HEK293 (cell line): ENCODE data around the gene GPR3.

Source experiments
- CTCF ChIA-PET: fragments of 350-600 bp; formaldehyde crosslinking; extraction: SDS; loops from one replicate; lab custom pipeline; 2021; ENCODE audit warnings: antibody characterized with exemption; lab: Yijun Ruan, JAX
- POLR2A ChIA-PET: fragments of 300-600 bp; formaldehyde crosslinking; extraction: SDS; loops from one replicate; lab custom pipeline; 2020; ENCODE audit warnings: antibody characterized with exemption, inconsistent platforms; lab: Yijun Ruan, JAX
- H3K27ac ChIP-seq: fragments of 200-500 bp; sonication (Bioruptor generic); 2 replicates; pipeline ENCODE4 v1.5.1; 2014; ENCODE audit warnings: low read depth, low read length, control low read depth, inconsistent platforms; ENCODE audit errors: extremely low read depth
- H3K36me3 ChIP-seq, 2 experiments: fragments of 200-500 bp in 1 of 2; sonication (Bioruptor generic) in 1 of 2; 1 replicate in 1 of 2; 2 replicates in 1 of 2; pipeline ENCODE4 v1.5.1; 2014 to 2017; ENCODE audit warnings: inconsistent platforms in 2 of 2, low read length in 2 of 2; ENCODE audit not compliant: control insufficient read depth in 2 of 2, insufficient read depth in 1 of 2
- H3K4me1 ChIP-seq: fragments of 200-500 bp; sonication (Bioruptor generic); 2 replicates; pipeline ENCODE4 v1.5.1; 2014; ENCODE audit warnings: mild to moderate bottlenecking, low read length, inconsistent platforms; ENCODE audit not compliant: control insufficient read depth, insufficient read depth
- H3K4me3 ChIP-seq: 2 replicates; pipeline ENCODE4 v1.5.1; 2011; ENCODE audit warnings: low read depth, mild to moderate bottlenecking, control low read depth, low read length, moderate library complexity
- H3K9me3 ChIP-seq: fragments of 200-500 bp; sonication (Bioruptor generic); 2 replicates; pipeline ENCODE4 v1.5.1; 2014; ENCODE audit warnings: low read depth, low read length, inconsistent platforms; ENCODE audit not compliant: control insufficient read depth, insufficient read depth
- BCL11A ChIP-seq: fragments of 450-650 bp; formaldehyde crosslinking; IDR thresholded peaks from 2 replicates; pipeline ENCODE4 v1.5.1; 2016; ENCODE audit warnings: low read depth, missing biosample characterization, missing genetic modification characterization
- GLIS1 ChIP-seq: fragments of 450-650 bp; formaldehyde crosslinking; IDR thresholded peaks from 2 replicates; pipeline ENCODE4 v1.5.1; 2016; ENCODE audit warnings: missing biosample characterization, missing genetic modification characterization
- GLIS2 ChIP-seq: fragments of 450-650 bp; formaldehyde crosslinking; IDR thresholded peaks from 2 replicates; pipeline ENCODE4 v1.5.1; 2016; ENCODE audit warnings: missing biosample characterization, missing genetic modification characterization
- IKZF3 ChIP-seq: fragments of 450-650 bp; IDR thresholded peaks from 2 replicates; pipeline ENCODE4 v1.5.0; 2018; ENCODE audit warnings: missing biosample characterization, mild to moderate bottlenecking, missing genetic modification characterization, moderate library complexity
- KLF1 ChIP-seq: fragments of 450-650 bp; formaldehyde crosslinking; IDR thresholded peaks from 2 replicates; pipeline ENCODE4 v1.5.1; 2016; ENCODE audit warnings: missing biosample characterization, missing genetic modification characterization
- KLF16 ChIP-seq: fragments of 450-650 bp; formaldehyde crosslinking; IDR thresholded peaks from 2 replicates; pipeline ENCODE4 v1.5.1; 2017; ENCODE audit warnings: missing biosample characterization, missing genetic modification characterization
- KLF7 ChIP-seq: fragments of 450-650 bp; formaldehyde crosslinking; IDR thresholded peaks from 2 replicates; pipeline ENCODE4 v1.5.1; 2016; ENCODE audit warnings: missing biosample characterization, missing genetic modification characterization, borderline replicate concordance
- ZBTB26 ChIP-seq: fragments of 450-650 bp; formaldehyde crosslinking; optimal IDR thresholded peaks from 2 replicates; pipeline ENCODE3; 2016; ENCODE audit warnings: missing biosample characterization, mild to moderate bottlenecking, missing genetic modification characterization
- ZBTB48 ChIP-seq: fragments of 450-650 bp; formaldehyde crosslinking; IDR thresholded peaks from 2 replicates; pipeline ENCODE4 v1.5.1; 2016; ENCODE audit warnings: missing biosample characterization, missing genetic modification characterization
- ZBTB7A ChIP-seq: fragments of 450-650 bp; formaldehyde crosslinking; IDR thresholded peaks from 2 replicates; pipeline ENCODE4 v1.5.1; 2016; ENCODE audit warnings: low read depth, missing biosample characterization, missing genetic modification characterization
- ZBTB8A ChIP-seq: fragments of 450-650 bp; formaldehyde crosslinking; IDR thresholded peaks from 2 replicates; pipeline ENCODE4 v1.5.1; 2016; ENCODE audit warnings: missing biosample characterization, missing genetic modification characterization
- ZNF10 ChIP-seq: fragments of 450-650 bp; formaldehyde crosslinking; IDR thresholded peaks from 2 replicates; pipeline ENCODE4 v1.5.1; 2017; ENCODE audit warnings: missing biosample characterization, missing genetic modification characterization
- ZNF138 ChIP-seq: fragments of 450-650 bp; formaldehyde crosslinking; IDR thresholded peaks from 2 replicates; pipeline ENCODE4 v1.5.1; 2016; ENCODE audit warnings: missing biosample characterization, missing genetic modification characterization, borderline replicate concordance
- ZNF335 ChIP-seq: fragments of 450-650 bp; formaldehyde crosslinking; conservative IDR thresholded peaks from 2 replicates; pipeline ENCODE4 v1.5.1; 2016; ENCODE audit warnings: missing biosample characterization, missing genetic modification characterization
- ZNF341 ChIP-seq: fragments of 450-650 bp; formaldehyde crosslinking; IDR thresholded peaks from 2 replicates; pipeline ENCODE4; 2016; ENCODE audit warnings: low read depth, missing biosample characterization, missing genetic modification characterization
- ZNF354C ChIP-seq: fragments of 450-650 bp; formaldehyde crosslinking; IDR thresholded peaks from 2 replicates; pipeline ENCODE4 v1.5.1; 2016; ENCODE audit warnings: missing biosample characterization, missing genetic modification characterization, low read depth, borderline replicate concordance
- ZNF37A ChIP-seq: fragments of 450-650 bp; IDR thresholded peaks from 2 replicates; pipeline ENCODE4 v1.5.1; 2018; ENCODE audit warnings: missing biosample characterization, missing genetic modification characterization
- ZNF449 ChIP-seq: fragments of 450-650 bp; formaldehyde crosslinking; IDR thresholded peaks from 2 replicates; pipeline ENCODE4 v1.5.1; 2017; ENCODE audit warnings: missing biosample characterization, mild to moderate bottlenecking, missing genetic modification characterization, moderate library complexity
- ZNF473 ChIP-seq: fragments of 450-650 bp; formaldehyde crosslinking; IDR thresholded peaks from 2 replicates; pipeline ENCODE4 v1.5.1; 2017; ENCODE audit warnings: missing biosample characterization, missing genetic modification characterization
- ZNF610 ChIP-seq: fragments of 450-650 bp; formaldehyde crosslinking; IDR thresholded peaks from 2 replicates; pipeline ENCODE4 v1.5.1; 2016; ENCODE audit warnings: missing biosample characterization, missing genetic modification characterization, borderline replicate concordance
- ZNF626 ChIP-seq: fragments of 450-650 bp; sonication (Bioruptor Pico); formaldehyde crosslinking; IDR thresholded peaks from 2 replicates; pipeline ENCODE4 v1.5.1; 2018; ENCODE audit warnings: missing biosample characterization, missing genetic modification characterization, inconsistent platforms
- ZNF777 ChIP-seq: fragments of 450-650 bp; formaldehyde crosslinking; IDR thresholded peaks from 2 replicates; pipeline ENCODE4 v1.5.1; 2017; ENCODE audit warnings: missing biosample characterization, missing genetic modification characterization, borderline replicate concordance
- ZNF792 ChIP-seq: fragments of 450-650 bp; formaldehyde crosslinking; IDR thresholded peaks from 2 replicates; pipeline ENCODE4 v1.5.1; 2016; ENCODE audit warnings: missing biosample characterization, missing genetic modification characterization
- ZNF843 ChIP-seq: fragments of 450-650 bp; formaldehyde crosslinking; IDR thresholded peaks from 2 replicates; pipeline ENCODE4 v1.5.1; 2016; ENCODE audit warnings: missing biosample characterization, missing genetic modification characterization
- TF ChIP-seq, protein P1 (sequence below): fragments of 450-650 bp; formaldehyde crosslinking; IDR thresholded peaks from 2 replicates; pipeline ENCODE4 v1.5.1; 2016; ENCODE audit warnings: missing biosample characterization, missing genetic modification characterization, low read depth
- TF ChIP-seq, protein P2 (sequence below): fragments of 450-650 bp; formaldehyde crosslinking; IDR thresholded peaks from 2 replicates; pipeline ENCODE4 v1.5.1; 2016; ENCODE audit warnings: missing biosample characterization, missing genetic modification characterization
- TF ChIP-seq, protein P3 (sequence below): fragments of 450-650 bp; formaldehyde crosslinking; IDR thresholded peaks from 2 replicates; pipeline ENCODE4 v1.5.1; 2017; ENCODE audit warnings: missing biosample characterization, missing genetic modification characterization
- TF ChIP-seq, protein P4 (sequence below): IDR thresholded peaks from 2 replicates; pipeline ENCODE4 v1.6.1; 2011; ENCODE audit warnings: mild to moderate bottlenecking, low read depth, low read length, borderline replicate concordance

The GPR3 gene

DNA sequence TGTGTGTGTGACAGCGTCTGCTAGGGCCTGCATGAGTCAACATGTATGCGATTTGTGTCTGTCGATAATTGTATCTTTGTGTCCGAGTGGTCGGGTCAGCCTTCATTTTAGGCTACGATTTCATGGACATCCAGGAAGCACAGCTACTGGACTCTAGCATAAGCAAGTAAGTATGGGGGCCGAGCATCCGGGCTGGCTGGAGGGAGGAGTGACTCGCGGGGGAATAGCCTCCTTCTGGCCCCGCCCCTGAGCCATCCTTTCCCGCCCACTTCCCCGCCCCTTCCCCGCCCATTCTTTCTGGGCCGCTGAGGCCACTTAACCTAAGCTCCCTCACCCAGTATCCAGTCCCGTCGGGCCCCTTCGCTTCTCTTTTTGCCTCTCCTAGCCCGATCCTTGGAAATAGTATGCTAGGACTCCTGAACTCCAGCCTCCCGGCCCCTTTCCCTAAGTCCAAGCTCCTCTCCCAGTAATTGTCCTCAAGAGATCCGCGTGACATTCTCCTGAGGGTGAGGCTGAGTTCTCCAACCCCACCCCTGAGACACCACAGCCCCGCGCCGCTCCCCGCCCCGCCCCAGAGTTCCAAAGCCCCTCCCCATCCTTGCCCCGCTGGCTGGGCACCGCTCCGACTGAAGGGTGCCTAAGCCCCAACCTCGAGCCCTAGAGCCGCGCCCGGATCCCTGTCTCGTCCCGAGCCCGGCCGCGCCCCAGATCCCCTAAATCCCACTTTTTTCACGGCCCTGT lies 26.9 kb upstream of the GPR3 start (continued):
- TF ChIP-seq ZNF335 (tag by site-specific recombination) (peak; percentile 76), KLF16 (tag by site-specific recombination) (peak; percentile 83), ZNF138 (tag by site-specific recombination) (no peak), KLF1 (tag by site-specific recombination) (peak; percentile 87), ZBTB8A (tag by site-specific recombination) (peak; percentile 96), ZNF354C (no peak), IKZF3 (tag by site-specific recombination) (peak; percentile 74), ZNF37A (no peak), ZBTB48 (tag by site-specific recombination) (peak; percentile 99), ZNF777 (tag by site-specific recombination) (no peak), ZBTB26 (tag by site-specific recombination) (peak; percentile 22), KLF7 (tag by site-specific recombination) (peak; percentile 40; the same call in 1 of the 2 replicates), ZNF610 (tag by site-specific recombination) (peak; percentile 30; the same call in 1 of the 2 replicates), ZNF843 (no peak), BCL11A (tag by site-specific recombination) (0 out of 2 replicates have a peak, but pooled peaks have one; percentile 10), ZNF449 (peak; percentile 77; the same call in 1 of the 2 replicates), ZNF10 (tag by site-specific recombination) (peak; percentile 25; the same call in 1 of the 2 replicates), ZBTB7A (tag by site-specific recombination) (no peak), ZNF792 (tag by site-specific recombination) (no peak)
- TF ChIP-seq, protein P1, sequence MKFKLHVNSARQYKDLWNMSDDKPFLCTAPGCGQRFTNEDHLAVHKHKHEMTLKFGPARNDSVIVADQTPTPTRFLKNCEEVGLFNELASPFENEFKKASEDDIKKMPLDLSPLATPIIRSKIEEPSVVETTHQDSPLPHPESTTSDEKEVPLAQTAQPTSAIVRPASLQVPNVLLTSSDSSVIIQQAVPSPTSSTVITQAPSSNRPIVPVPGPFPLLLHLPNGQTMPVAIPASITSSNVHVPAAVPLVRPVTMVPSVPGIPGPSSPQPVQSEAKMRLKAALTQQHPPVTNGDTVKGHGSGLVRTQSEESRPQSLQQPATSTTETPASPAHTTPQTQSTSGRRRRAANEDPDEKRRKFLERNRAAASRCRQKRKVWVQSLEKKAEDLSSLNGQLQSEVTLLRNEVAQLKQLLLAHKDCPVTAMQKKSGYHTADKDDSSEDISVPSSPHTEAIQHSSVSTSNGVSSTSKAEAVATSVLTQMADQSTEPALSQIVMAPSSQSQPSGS (tag by site-specific recombination): no peak
- TF ChIP-seq, protein P2, sequence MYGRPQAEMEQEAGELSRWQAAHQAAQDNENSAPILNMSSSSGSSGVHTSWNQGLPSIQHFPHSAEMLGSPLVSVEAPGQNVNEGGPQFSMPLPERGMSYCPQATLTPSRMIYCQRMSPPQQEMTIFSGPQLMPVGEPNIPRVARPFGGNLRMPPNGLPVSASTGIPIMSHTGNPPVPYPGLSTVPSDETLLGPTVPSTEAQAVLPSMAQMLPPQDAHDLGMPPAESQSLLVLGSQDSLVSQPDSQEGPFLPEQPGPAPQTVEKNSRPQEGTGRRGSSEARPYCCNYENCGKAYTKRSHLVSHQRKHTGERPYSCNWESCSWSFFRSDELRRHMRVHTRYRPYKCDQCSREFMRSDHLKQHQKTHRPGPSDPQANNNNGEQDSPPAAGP (tag by site-specific recombination): peak; percentile 51

GRCh38 chr1:27366113-27366410 lies 26.4 kb upstream of the GPR3 start:
- Histone ChIP-seq H3K36me3 (peaks cover 0 to 31% of the 10 kb centered on the region in 2 experiments; a peak in 1 of 3 replicates), H3K4me1 (peaks cover 2% of the 10 kb centered on the region; the same call in 1 of the 2 replicates), H3K4me3 (peak overlapping the region; percentile 60), H3K27ac (peak overlapping the region; percentile 78), H3K9me3 (no peaks in the 10 kb centered on the region)
- CTCF ChIA-PET: interaction anchor here (0.6 to 5.1 kb wide), 29 partner anchors 10 to 1896 kb away, joined by 3 to 84 read pairs (median 5); partner anchors contain the start of gene CD164L2
- POLR2A ChIA-PET: interaction anchor here (0.5 to 2.6 kb wide), 29 partner anchors 9 to 1216 kb away, joined by 3 to 23 read pairs (median 4); partner anchors contain the start of genes AHDC1, SLC9A1, STX12 and SYTL1
- peak; percentile 50; the same call in 1 of the 2 replicates for TF ChIP-seq GLIS1 (tag by site-specific recombination)
- TF ChIP-seq ZNF473 (tag by site-specific recombination): no peak
- TF ChIP-seq, protein P3, sequence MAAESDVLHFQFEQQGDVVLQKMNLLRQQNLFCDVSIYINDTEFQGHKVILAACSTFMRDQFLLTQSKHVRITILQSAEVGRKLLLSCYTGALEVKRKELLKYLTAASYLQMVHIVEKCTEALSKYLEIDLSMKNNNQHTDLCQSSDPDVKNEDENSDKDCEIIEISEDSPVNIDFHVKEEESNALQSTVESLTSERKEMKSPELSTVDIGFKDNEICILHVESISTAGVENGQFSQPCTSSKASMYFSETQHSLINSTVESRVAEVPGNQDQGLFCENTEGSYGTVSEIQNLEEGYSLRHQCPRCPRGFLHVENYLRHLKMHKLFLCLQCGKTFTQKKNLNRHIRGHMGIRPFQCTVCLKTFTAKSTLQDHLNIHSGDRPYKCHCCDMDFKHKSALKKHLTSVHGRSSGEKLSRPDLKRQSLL (tag by site-specific recombination): peak; percentile 95
- no peak for TF ChIP-seq BCL11A (tag by site-specific recombination)
- TF ChIP-seq ZNF341 (tag by site-specific recombination): no peak
- TF ChIP-seq, protein P4, sequence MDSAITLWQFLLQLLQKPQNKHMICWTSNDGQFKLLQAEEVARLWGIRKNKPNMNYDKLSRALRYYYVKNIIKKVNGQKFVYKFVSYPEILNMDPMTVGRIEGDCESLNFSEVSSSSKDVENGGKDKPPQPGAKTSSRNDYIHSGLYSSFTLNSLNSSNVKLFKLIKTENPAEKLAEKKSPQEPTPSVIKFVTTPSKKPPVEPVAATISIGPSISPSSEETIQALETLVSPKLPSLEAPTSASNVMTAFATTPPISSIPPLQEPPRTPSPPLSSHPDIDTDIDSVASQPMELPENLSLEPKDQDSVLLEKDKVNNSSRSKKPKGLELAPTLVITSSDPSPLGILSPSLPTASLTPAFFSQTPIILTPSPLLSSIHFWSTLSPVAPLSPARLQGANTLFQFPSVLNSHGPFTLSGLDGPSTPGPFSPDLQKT: no peak
- peak; percentile 73 for TF ChIP-seq GLIS2
- peak; percentile 48 for TF ChIP-seq ZBTB26 (tag by site-specific recombination)
- no peak for TF ChIP-seq ZNF626 (tag by site-specific recombination)
